ENCODE data around the gene FGB.

- TF ChIP-seq CTCF (IDR thresholded peaks at IDR 0.05) (no peak), POLR2AphosphoS5 (IDR thresholded peaks at IDR 0.05) (no peak), POLR2A (IDR thresholded peaks at IDR 0.05) (no peak), EP300 (IDR thresholded peaks at IDR 0.05; ENCODE audit: low read depth) (no peak)
Observed at GRCh38 chr4:154590329-154591006, 27.7 kb downstream of the FGB start, which contains the start of gene FGA.

Data from transverse colon (tissue), 4 donors.